ENCODE results near the gene ZNF609. TPM values are rescaled to one million over a fixed set of nuclear protein-coding genes. Genes with fewer than 3 reads are reported as not detected.

ZNF609 gene
- 10 to 100 TPM; 40.3 to 59.7 (median 55.3) TPM for total RNA-seq
- total RNA-seq (2013) = 51.2 TPM

- H3K36me3 Mint-ChIP-seq = peaks cover 9% of the 10 kb centered on the region
- peak within 1 kb of the TSS; percentile 88 for H3K4me3 Mint-ChIP-seq
- H3K27ac Mint-ChIP-seq = peak within 1 kb of the TSS; percentile 72 to 77
- H3K27me3 ChIP-seq (ENCODE audit: control insufficient read depth, insufficient read depth, low read length) = no peaks in the 10 kb centered on the region
- intact Hi-C loops (cut with micrococcal nuclease) = loop anchor here (2.0 to 10.0 kb wide), 4 partner anchors 29 to 192 kb away; partner anchors contain the start of genes PCLAF and TRIP4
- peaks cover 24% of the 10 kb centered on the region for H3K4me1 ChIP-seq (ENCODE audit: control insufficient read depth, insufficient read depth, low read length)
- peak within 1 kb of the TSS; percentile 62 for H3K27ac ChIP-seq (ENCODE audit: low read length)
- peaks cover 43 to 48% of the 10 kb centered on the region in 2 donors for H3K4me1 Mint-ChIP-seq
- no peaks in the 10 kb centered on the region for H3K9me3 Mint-ChIP-seq
- H3K9me3 ChIP-seq (ENCODE audit: control insufficient read depth, insufficient read depth, low read length) = no peaks in the 10 kb centered on the region
- under 1% methylated on average over 45 of the region's 45 CpGs for WGBS (ENCODE audit: insufficient coverage)
- peaks cover 4% of the 10 kb centered on the region for H3K36me3 ChIP-seq (ENCODE audit: control insufficient read depth, insufficient read depth, low read length)
- peak within 1 kb of the TSS; percentile 57 for H3K4me3 ChIP-seq (ENCODE audit: low read length)
- TF ChIP-seq CTCF (IDR thresholded peaks at IDR 0.05) = no peak
- ATAC-seq = peak; percentile 85 to 88 (median 87)
- DNase-seq = peak; percentile 90 to 93
- H3K27me3 Mint-ChIP-seq (ENCODE audit: low read depth in 2 of 2) = no peaks in the 10 kb centered on the region
These were observed at the start of gene ZNF609 for GRCh38 chr15:64460206-64460723. Gene ZNF609 (plus strand): TSS chr15:64460578. CDS start chr15:64499420, 38,842 bp downstream.

GRCh38 chr15:64412216-64412615 lies 48.2 kb upstream of the ZNF609 start:
- no peak for ATAC-seq
- no peak for TF ChIP-seq CTCF (IDR thresholded peaks at IDR 0.05)
- Mint-ChIP-seq H3K27me3 (ENCODE audit: low read depth in 2 of 2) (no peaks in the 10 kb centered on the region), H3K9me3 (no peaks in the 10 kb centered on the region), H3K36me3 (peaks cover 26% of the 10 kb centered on the region), H3K4me3 (no peak overlapping the region), H3K4me1 (no peaks in the 10 kb centered on the region), H3K27ac (peak overlapping the region in 1 of 2 donors; percentile 2)
- no peak overlapping the region for H3K4me3 ChIP-seq (ENCODE audit: low read length)
- H3K4me1 ChIP-seq (ENCODE audit: control insufficient read depth, insufficient read depth, low read length) = no peaks in the 10 kb centered on the region
- intact Hi-C loops (cut with micrococcal nuclease) = no loop called here
- no peaks in the 10 kb centered on the region for H3K9me3 ChIP-seq (ENCODE audit: control insufficient read depth, insufficient read depth, low read length)
- peaks cover 71% of the 10 kb centered on the region for H3K36me3 ChIP-seq (ENCODE audit: control insufficient read depth, insufficient read depth, low read length)
- H3K27me3 ChIP-seq (ENCODE audit: control insufficient read depth, insufficient read depth, low read length) = no peaks in the 10 kb centered on the region
- DNase-seq = no peak
- WGBS (ENCODE audit: insufficient coverage) = 100% methylated on average over 1 of the region's 2 CpGs
- no peak overlapping the region for H3K27ac ChIP-seq (ENCODE audit: low read length)

GRCh38 chr15:64422697-64423096 lies 37.7 kb upstream of the ZNF609 start:
- Mint-ChIP-seq H3K4me1 (peaks cover 0 to 3% of the 10 kb centered on the region in 2 donors), H3K27me3 (ENCODE audit: low read depth in 2 of 2) (no peaks in the 10 kb centered on the region), H3K4me3 (no peak overlapping the region), H3K36me3 (peaks cover 11% of the 10 kb centered on the region), H3K27ac (no peak overlapping the region), H3K9me3 (no peaks in the 10 kb centered on the region)
- H3K4me1 ChIP-seq (ENCODE audit: control insufficient read depth, insufficient read depth, low read length) = no peaks in the 10 kb centered on the region
- H3K27ac ChIP-seq (ENCODE audit: low read length) = no peak overlapping the region
- peaks cover 69% of the 10 kb centered on the region for H3K36me3 ChIP-seq (ENCODE audit: control insufficient read depth, insufficient read depth, low read length)
- ATAC-seq = no peak
- no peaks in the 10 kb centered on the region for H3K27me3 ChIP-seq (ENCODE audit: control insufficient read depth, insufficient read depth, low read length)
- no peak overlapping the region for H3K4me3 ChIP-seq (ENCODE audit: low read length)
- no peaks in the 10 kb centered on the region for H3K9me3 ChIP-seq (ENCODE audit: control insufficient read depth, insufficient read depth, low read length)
- no peak for TF ChIP-seq CTCF (IDR thresholded peaks at IDR 0.05)
- WGBS (ENCODE audit: insufficient coverage) = 88% methylated on average over 1 of the region's 2 CpGs
- intact Hi-C loops (cut with micrococcal nuclease) = no loop called here
- DNase-seq = no peak

GRCh38 chr15:64423970-64424369 lies 36.4 kb upstream of the ZNF609 start:
- Histone ChIP-seq H3K27ac (ENCODE audit: low read length) (no peak overlapping the region), H3K4me3 (ENCODE audit: low read length) (no peak overlapping the region), H3K36me3 (ENCODE audit: control insufficient read depth, insufficient read depth, low read length) (peaks cover 60% of the 10 kb centered on the region), H3K9me3 (ENCODE audit: control insufficient read depth, insufficient read depth, low read length) (no peaks in the 10 kb centered on the region), H3K4me1 (ENCODE audit: control insufficient read depth, insufficient read depth, low read length) (no peaks in the 10 kb centered on the region), H3K27me3 (ENCODE audit: control insufficient read depth, insufficient read depth, low read length) (no peaks in the 10 kb centered on the region)
- DNase-seq (no peak), ATAC-seq (no peak)
- Mint-ChIP-seq H3K4me3 (no peak overlapping the region), H3K27me3 (ENCODE audit: low read depth in 2 of 2) (no peaks in the 10 kb centered on the region), H3K27ac (no peak overlapping the region), H3K9me3 (no peaks in the 10 kb centered on the region), H3K36me3 (peaks cover 11% of the 10 kb centered on the region), H3K4me1 (peaks cover 0 to 4% of the 10 kb centered on the region in 2 donors)
- WGBS (ENCODE audit: insufficient coverage) = 62% methylated on average over 4 of the region's 6 CpGs
- intact Hi-C loops (cut with micrococcal nuclease) = no loop called here
- no peak for TF ChIP-seq CTCF (IDR thresholded peaks at IDR 0.05)
